Astrocyte of the cerebellum (primary cell): ENCODE measurements around the gene CFAP68.
A peak's percentile ranks its signal among the peaks of the same experiment; 100 is the strongest.

Source experiments
- DNase-seq: peaks from one replicate; pipeline ENCODE4 v3.0.0-alpha.2; 2011; ENCODE audit warnings: low read depth
- H3K4me3 ChIP-seq: 2 replicates; pipeline ENCODE4 v1.5.1; 2011; ENCODE audit warnings: mild to moderate bottlenecking, low read depth, low read length, moderate library complexity
- in situ Hi-C: cut with HindIII; loops from 2 replicates; pipeline ENCODE4 v1.10.0; 2017; ENCODE audit warnings: low sequenced_read_pairs
- TF ChIP-seq, protein P1 (sequence below): IDR thresholded peaks from 2 replicates; pipeline ENCODE4 v1.5.1; 2012; ENCODE audit warnings: low read length, low read depth, moderate library complexity, mild to moderate bottlenecking; ENCODE audit errors: missing control alignments

The CFAP68 gene

DNA sequence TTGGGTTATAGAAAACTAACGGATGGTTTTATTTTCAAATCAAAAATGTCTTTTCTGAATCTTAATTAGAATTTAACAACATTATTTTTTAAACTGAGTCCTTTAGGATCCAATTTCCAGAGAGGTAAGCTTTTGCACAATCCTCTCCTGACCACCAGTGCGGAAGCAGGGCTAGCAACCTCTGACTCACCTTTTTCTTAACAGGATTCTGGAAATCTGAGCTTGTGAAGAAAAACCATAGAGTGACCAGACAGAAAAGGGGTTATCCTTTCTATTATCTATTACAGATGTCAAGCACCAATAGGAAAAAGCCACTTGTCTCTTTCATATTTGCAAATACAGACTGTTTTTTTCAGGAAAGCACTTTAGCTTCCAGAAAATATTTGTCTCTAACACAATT lies 33.3 kb upstream of the CFAP68 start:
- no peak overlapping the region for H3K4me3 ChIP-seq
- no peak for DNase-seq
- in situ Hi-C loops, result loop anchor here (5.0 to 10.0 kb wide), 2 partner anchors 69 to 261 kb away; no protein-coding TSS in a partner anchor
- TF ChIP-seq, protein P1, sequence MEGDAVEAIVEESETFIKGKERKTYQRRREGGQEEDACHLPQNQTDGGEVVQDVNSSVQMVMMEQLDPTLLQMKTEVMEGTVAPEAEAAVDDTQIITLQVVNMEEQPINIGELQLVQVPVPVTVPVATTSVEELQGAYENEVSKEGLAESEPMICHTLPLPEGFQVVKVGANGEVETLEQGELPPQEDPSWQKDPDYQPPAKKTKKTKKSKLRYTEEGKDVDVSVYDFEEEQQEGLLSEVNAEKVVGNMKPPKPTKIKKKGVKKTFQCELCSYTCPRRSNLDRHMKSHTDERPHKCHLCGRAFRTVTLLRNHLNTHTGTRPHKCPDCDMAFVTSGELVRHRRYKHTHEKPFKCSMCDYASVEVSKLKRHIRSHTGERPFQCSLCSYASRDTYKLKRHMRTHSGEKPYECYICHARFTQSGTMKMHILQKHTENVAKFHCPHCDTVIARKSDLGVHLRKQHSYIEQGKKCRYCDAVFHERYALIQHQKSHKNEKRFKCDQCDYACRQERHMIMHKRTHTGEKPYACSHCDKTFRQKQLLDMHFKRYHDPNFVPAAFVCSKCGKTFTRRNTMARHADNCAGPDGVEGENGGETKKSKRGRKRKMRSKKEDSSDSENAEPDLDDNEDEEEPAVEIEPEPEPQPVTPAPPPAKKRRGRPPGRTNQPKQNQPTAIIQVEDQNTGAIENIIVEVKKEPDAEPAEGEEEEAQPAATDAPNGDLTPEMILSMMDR, result no peak

DNA sequence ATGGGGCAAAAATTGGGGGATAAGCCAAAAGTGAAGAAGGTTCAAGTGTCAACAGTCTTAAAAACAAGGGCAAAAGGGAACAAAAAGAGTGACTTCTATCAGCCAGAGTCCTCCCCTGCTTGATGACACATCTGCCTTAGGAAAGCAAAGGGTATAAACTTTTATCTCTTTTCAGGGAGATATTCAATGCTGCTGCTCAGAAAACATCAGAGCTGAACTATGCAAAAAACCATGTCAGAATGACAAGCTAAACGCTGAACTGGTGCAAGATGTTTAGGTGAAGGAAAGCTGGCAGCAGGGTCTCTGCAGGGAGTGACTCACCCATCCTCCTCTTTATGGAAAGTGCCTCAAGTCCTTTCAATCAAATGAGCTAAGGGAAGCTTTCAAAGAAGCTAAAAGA lies 32.7 kb upstream of the CFAP68 start:
- no peak overlapping the region for H3K4me3 ChIP-seq
- TF ChIP-seq, protein P1, result no peak
- in situ Hi-C loops, result loop anchor here (5.0 to 10.0 kb wide), 2 partner anchors 69 to 262 kb away; no protein-coding TSS in a partner anchor
- DNase-seq, result no peak

DNA sequence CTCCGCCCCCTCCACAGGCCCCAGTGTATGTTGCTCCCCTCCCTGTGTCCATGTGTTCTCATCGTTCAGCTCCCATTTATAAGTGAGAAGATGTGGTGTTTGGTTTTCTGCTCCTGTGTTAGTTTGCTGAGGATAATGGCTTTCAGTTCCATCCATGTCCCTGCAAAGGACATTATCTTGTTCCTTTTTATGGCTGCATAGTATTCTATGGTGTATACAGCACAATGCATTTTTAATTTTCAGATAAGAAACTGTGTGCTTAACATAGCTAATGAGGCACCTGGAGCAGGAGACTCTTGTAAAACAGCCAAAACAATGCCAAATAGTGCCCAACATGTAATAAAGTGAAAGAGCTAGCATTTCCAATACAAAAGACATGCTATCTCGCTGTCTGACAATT lies 29.7 kb upstream of the CFAP68 start:
- TF ChIP-seq, protein P1, result no peak
- in situ Hi-C loops, result loop anchor here (5.0 to 10.0 kb wide), 2 partner anchors 72 to 265 kb away; no protein-coding TSS in a partner anchor
- DNase-seq, result no peak
- no peak overlapping the region for H3K4me3 ChIP-seq

DNA sequence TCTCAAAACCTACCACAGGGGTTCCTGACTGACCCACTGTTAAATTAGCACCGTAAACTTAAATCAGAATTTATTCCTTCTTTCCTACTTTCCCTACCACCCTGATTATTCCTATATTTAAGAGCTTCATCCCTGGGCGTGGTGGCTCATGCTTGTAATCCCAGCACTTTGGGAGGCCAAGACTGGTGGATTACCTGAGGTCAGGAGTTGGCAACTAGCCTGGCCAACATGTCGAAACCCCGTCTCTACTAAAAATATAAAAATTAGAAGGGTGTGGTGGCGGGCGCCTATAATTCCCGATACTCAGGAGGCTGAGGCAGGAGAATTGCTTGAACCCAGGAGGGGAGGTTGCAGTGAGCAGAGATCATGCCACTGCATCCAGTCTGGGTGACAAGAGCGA lies 28.3 kb upstream of the CFAP68 start:
- in situ Hi-C loops, result no loop called here
- DNase-seq, result no peak
- no peak overlapping the region for H3K4me3 ChIP-seq
- TF ChIP-seq, protein P1, result no peak

DNA sequence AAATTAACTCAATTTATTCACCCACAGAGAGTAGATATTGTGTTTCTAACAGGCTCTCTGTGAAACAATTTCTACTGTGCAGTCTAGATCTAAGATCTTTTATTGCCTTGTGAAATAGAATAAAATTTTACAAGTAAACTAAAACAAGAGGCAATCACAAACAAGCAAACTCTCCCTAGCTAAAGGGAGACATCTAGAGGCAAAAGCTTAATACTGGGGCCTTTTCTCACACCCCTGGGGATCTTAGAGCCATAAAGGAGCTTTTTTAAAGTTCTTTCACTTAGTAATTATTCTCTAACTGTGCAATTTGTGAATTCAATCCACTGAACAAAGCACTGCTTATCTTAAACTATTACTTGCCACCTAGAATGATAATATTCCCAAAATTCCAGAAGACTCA lies 27.7 kb upstream of the CFAP68 start:
- no peak for DNase-seq
- in situ Hi-C loops, result no loop called here

DNA sequence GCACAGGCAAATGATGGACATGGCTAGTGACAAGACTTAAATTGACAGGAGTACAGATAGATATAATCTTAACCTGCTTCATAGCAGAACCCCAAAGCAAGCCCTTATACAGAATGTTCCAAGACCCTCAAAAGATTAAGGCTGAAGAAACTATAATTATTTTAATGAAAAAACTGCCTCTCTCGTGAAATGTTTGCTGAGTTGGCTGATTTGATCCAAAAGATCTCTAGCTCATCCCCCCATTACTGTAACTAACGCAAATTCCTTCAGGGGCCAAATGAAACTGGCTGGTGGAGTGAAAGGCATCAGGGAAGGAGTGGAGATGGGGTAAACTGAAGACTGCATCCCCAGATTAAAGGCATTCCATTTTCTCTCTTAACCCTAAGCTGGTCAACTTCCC lies 27.2 kb upstream of the CFAP68 start:
- TF ChIP-seq, protein P1, result no peak
- no peak for DNase-seq
- in situ Hi-C loops, result no loop called here

More for the DNA sequence above, 27.7 kb upstream of the CFAP68 start:
- H3K4me3 ChIP-seq, result no peak overlapping the region
- TF ChIP-seq, protein P1, result peak; percentile 62

More for the DNA sequence above, 27.2 kb upstream of the CFAP68 start:
- H3K4me3 ChIP-seq, result no peak overlapping the region
